ENCODE data around the gene SLC6A9.
A peak's percentile ranks its signal among the peaks of the same experiment; 100 is the strongest.

Gene SLC6A9

GRCh38 chr1:44048532-44049215 lies 17.4 kb upstream of the SLC6A9 start:
- DNase-seq (ENCODE audit: low read depth) = no peak

GRCh38 chr1:44047131-44047530 lies 15.9 kb upstream of the SLC6A9 start:
- no peak for DNase-seq (ENCODE audit: low read depth)

- DNase-seq (ENCODE audit: low read depth) = no peak
Measured at GRCh38 chr1:44045064-44045463, 13.8 kb upstream of the SLC6A9 start.

GRCh38 chr1:44044071-44044801 lies 13.0 kb upstream of the SLC6A9 start:
- DNase-seq (ENCODE audit: low read depth) = no peak

GRCh38 chr1:44043176-44044070 lies 12.2 kb upstream of the SLC6A9 start:
- no peak for DNase-seq (ENCODE audit: low read depth)

GRCh38 chr1:44040846-44041245 lies 9.6 kb upstream of the SLC6A9 start:
- DNase-seq (ENCODE audit: low read depth) = no peak

- DNase-seq (ENCODE audit: low read depth) = no peak
Measured at GRCh38 chr1:44040418-44040817, 9.2 kb upstream of the SLC6A9 start.

- no peak for DNase-seq (ENCODE audit: low read depth)
Measured at GRCh38 chr1:44038876-44039657, 7.8 kb upstream of the SLC6A9 start.

GRCh38 chr1:44037154-44037553 lies 5.9 kb upstream of the SLC6A9 start:
- DNase-seq (ENCODE audit: low read depth) = no peak

GRCh38 chr1:44036409-44037139 lies 5.3 kb upstream of the SLC6A9 start:
- DNase-seq (ENCODE audit: low read depth) = peak; percentile 24

- no peak for DNase-seq (ENCODE audit: low read depth)
Measured at GRCh38 chr1:44035726-44036408, 4.6 kb upstream of the SLC6A9 start.

GRCh38 chr1:44034976-44035716 lies 3.9 kb upstream of the SLC6A9 start:
- no peak for DNase-seq (ENCODE audit: low read depth)

GRCh38 chr1:44034423-44034822 lies 3.2 kb upstream of the SLC6A9 start:
- no peak for DNase-seq (ENCODE audit: low read depth)

GRCh38 chr1:44033756-44034155 lies 2.5 kb upstream of the SLC6A9 start:
- no peak for DNase-seq (ENCODE audit: low read depth)

GRCh38 chr1:44033041-44033575 lies 1.8 kb upstream of the SLC6A9 start:
- no peak for DNase-seq (ENCODE audit: low read depth)

- DNase-seq (ENCODE audit: low read depth) = no peak
Measured at GRCh38 chr1:44032170-44032790, 1.0 kb upstream of the SLC6A9 start.

GRCh38 chr1:44030605-44031251 lies 534 bp downstream of the SLC6A9 start:
- DNase-seq (ENCODE audit: low read depth) = peak; percentile 59

- DNase-seq (ENCODE audit: low read depth) = peak; percentile 75
Measured at GRCh38 chr1:44029911-44030604, 1.2 kb downstream of the SLC6A9 start.
